ENCODE data around the gene MCRIP2.

MCRIP2 gene

GRCh38 chr16:633336-634050 lies 8.1 kb upstream of the MCRIP2 start:
- FAIRE-seq = no peak

DNA sequence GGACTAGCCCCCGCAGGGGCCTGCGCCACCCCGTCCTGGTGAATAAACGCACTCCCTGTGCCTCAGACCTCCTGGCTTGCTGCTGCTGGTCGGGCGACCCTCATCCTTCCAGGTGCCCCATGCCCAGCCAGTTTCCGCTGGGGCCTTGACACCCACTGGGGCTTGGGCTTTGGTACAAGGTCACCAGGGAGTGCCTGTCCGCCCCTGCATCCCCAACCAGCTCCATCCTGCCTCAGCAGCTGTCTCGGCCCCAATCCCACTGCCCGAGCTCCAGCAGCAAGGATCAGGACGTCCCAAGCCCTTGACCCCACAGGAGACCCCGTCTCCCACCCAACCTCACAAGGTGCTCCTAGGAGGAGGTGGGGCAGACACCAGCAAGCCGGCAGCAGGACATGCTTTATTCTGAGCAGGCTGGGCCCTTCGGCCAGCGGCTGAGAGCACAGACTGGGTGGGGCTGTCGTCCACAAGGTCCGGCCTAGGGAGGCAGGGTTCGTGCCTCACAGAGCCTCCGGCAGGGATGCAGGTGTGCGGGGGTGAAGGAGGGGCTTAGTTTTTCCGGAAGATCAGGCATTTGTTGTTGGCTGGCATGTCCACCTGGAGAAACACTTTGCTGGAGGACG lies 7.5 kb upstream of the MCRIP2 start:
- no peak for FAIRE-seq

- no peak for FAIRE-seq
Measured at GRCh38 chr16:634996-635395, 6.6 kb upstream of the MCRIP2 start.

DNA sequence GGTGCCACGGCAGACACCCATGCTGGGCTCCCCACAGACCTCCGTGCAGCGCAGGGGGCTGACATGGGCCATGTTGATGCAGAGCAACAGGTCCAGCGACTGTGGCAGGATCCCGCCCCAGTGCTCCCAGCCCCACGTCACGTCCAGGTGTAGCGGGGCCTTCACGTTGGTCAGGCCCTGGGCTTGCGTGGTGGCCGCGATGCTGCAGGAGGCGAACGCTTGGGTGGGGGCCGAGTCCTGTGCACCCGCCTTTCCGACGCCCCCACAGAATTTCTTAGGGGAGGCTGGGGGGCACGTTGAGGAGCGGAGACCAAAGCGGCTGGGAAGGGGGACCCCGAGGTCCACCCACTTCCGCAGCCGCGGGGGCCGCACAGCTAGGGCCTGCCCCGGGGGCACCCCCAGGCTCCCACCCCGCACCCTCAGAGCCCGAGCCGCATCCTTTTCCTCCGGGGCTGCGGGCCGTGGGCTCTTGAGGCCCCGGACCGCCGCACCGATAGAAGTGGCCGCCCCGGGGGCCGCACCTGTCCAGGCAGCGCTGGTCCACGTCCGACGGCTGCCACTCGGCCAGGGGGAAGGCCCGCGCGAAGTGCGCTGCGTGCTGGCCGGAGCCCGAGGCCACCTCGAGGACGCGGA lies 5.9 kb upstream of the MCRIP2 start:
- FAIRE-seq = no peak

DNA sequence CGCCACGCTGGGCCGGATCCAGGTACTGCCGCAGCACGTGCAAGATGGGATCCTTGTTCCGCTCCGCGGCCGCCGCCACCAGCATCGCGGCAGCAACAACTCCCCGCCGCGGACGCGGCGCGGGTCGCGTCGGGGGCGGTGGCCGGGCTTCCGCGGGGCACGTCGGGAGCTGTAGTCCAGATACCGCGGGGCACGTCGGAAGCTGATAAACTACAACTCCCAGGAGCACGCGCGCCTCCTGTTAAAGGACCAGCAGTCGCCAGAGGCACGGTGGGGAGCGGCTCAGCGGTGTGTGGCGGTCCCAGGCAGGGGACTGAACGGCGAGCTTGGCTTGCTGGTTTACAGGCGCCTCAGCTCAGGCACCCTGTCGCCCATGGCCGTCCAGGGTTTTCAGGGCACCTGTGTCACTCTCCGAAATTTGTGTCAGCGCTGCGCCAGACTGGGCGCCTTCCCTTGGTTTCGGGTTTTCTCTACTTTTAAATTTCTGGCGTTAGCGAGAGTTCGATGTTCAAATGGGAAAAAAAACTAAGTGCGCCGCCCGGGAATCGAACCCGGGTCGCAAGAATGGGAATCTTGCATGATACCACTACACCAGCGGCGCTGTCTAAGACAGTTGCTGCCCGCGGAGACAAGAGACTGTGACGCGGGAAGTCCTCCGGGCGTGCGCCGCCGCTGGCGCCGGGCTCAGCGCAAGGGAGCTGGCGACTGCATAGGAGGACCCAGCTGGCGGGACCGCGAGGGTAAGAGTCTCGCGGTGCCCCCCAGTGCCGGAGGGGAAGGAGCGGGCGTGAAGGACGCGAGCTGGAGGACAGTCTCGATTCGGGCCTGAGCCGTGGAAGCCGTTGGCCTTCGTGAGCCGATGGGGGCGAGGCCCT lies 5.2 kb upstream of the MCRIP2 start, which contains the start of gene METTL26:
Gene METTL26, minus strand, starts transcription at position 100 of the 875 bp plus-strand sequence. Its CDS starts 15 bp downstream, at position 85.
- no peak for FAIRE-seq

GRCh38 chr16:637081-638018 lies 4.3 kb upstream of the MCRIP2 start:
- FAIRE-seq = no peak

DNA sequence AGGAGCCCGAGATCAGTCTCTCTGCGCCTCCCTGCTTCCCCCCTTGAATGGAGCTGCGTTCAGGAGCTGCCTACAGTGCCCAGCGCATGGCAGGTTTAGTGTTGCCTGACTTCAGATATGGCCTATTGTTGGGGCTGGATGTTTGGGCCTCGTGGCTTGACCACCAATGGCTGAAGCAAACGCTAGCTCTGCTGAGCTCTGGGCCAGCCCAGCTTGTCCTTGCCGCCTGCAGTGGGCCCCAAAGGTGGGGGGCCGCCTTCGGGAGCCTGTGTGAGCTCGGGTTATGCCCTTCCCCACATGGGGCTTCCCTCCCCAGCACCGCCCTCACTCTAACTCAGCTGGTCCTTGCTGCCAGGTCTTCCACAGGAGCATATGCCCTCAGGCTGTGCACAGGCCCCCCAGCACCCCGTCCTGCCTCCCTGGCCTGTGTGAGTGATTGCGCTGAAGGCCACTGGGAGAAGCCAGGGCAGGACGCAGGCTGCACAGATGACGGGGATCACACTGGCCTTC lies 3.5 kb upstream of the MCRIP2 start:
- no peak for FAIRE-seq

DNA sequence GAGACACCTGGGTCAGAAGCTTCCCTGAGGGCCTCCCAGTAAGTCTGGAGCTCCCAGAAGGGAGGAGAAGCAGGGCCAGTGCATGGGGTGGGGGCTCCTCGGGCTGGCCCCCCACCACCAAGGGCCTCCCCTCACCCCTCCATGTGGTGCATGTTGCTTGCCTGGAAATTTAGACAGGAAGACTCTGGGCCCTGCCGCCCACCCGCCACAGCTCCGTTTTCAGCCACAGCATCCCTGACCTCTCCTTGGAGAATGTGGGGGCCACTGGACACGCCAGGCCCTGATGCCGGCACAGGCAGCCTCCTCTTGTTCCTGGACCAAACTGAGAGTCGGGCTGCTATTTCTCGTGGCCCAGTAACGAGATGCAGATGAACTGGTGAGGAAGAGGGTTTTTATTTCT lies 2.8 kb upstream of the MCRIP2 start:
- no peak for FAIRE-seq

GRCh38 chr16:640614-641013 lies 1.0 kb upstream of the MCRIP2 start:
- no peak for FAIRE-seq

- no peak for FAIRE-seq
Measured at GRCh38 chr16:642189-643049, 791 bp downstream of the MCRIP2 start.

DNA sequence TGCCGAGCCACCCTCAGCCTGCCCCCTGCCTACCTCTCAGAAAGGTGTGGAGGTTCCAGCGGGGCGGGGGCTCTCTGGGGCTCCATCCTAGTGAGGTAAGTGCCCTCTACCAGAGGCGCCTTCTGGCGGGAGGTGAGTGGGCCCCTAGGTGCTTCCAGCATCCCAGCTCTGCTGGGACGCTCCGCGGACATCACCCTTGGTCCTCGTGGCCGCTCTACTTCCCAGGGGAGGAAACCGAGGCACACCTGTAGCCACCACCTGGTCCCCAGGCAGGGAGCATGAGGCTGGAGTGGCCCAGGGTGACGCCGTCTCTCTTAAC lies 1.4 kb downstream of the MCRIP2 start:
- no peak for FAIRE-seq

DNA sequence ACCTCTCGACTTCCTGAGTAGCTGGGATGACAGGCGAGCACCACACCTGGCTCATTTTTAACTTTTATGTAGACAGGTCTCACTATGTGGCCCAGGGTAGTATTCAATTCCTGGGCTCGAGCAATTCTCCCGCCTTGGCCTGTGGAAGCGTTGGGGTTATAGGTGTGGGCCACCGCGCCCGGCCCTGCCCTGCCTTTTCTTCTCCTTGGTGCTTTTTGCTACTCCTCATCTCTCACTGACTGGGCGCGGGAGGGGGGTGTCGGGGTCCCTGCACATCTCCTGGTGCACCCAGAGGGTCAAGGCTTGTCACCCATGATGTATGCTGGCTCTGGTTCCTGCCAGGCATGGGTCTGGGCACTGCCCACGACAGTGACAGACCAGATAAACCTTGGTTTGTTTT lies 2.9 kb downstream of the MCRIP2 start:
- no peak for FAIRE-seq

DNA sequence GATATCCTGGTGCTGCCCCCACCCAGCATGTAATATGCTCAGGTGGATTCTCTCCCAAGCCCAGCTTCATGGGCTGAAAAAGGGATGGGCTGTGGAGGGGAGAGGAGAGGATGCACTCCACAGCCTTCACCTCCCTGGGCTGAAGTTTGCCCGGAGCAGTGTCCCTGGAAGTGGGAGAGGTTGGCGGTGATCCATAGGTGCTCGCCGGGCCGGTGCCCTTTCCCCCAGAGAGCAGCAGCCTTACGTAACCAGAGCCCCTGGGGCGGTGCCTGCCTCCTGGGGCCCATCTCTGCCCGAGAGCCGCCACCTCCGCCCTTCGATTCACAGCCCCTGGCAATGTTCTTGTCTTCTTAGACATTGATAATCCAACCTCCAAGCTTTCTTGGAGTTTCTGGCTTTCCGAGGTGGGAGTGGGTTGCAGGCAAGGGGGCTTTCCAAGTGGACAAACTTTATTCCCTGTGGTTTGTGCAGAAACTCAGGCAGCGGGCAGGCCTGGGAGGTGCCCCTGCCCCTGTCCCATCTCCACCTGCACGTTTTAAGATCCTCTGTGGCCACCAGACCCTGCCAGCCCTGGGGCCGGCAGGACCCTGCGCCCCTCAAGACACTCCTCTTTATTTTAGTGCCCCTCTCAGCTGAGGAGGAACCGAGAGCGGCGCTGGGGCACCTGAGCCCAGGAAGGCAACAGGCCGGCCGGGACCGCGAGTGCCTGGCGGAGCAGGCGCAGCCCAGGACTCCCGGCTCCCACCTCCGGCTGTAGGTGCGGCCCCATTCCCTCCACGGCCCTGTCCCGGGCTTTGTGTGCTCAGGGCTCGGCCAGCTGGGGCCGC lies 4.4 kb downstream of the MCRIP2 start:
- FAIRE-seq = no peak

- FAIRE-seq = no peak
Measured at GRCh38 chr16:646679-647172, 5.1 kb downstream of the MCRIP2 start.

- FAIRE-seq = no peak
Measured at GRCh38 chr16:647173-647902, 5.7 kb downstream of the MCRIP2 start.

DNA sequence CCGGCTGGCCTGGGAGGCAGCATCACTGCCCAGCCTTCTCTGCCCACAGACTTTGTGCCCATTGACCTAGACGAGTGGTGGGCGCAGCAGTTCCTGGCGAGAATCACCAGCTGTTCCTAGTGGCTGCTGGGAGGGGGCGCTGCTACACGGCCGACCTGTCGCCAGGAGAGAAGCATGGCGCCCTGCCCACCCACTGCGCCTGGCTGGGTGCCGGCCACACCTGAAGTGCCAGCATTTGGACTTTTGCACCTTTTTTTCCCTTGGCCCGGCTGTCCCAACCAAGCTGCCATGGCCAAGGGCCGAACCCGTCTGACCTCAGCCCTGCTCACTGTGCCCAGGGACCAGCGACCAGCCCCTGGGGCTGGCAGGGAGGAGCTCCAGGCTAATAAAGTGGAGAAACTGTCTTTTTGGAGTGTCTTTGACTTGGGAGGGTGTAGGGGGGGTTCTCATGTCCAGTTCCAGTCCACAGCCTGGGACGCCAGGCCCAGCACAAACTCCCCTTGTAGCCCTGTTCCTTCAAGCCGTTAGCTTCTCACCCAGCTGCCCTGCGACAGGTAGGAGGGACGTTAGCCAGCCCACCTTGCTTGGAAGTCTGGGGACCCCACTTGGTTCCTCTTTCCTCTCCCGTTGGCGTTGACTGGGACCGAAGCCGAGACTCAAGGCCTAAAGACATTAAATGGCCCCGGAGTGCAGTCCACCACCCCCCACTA lies 6.6 kb downstream of the MCRIP2 start:
- FAIRE-seq = no peak

DNA sequence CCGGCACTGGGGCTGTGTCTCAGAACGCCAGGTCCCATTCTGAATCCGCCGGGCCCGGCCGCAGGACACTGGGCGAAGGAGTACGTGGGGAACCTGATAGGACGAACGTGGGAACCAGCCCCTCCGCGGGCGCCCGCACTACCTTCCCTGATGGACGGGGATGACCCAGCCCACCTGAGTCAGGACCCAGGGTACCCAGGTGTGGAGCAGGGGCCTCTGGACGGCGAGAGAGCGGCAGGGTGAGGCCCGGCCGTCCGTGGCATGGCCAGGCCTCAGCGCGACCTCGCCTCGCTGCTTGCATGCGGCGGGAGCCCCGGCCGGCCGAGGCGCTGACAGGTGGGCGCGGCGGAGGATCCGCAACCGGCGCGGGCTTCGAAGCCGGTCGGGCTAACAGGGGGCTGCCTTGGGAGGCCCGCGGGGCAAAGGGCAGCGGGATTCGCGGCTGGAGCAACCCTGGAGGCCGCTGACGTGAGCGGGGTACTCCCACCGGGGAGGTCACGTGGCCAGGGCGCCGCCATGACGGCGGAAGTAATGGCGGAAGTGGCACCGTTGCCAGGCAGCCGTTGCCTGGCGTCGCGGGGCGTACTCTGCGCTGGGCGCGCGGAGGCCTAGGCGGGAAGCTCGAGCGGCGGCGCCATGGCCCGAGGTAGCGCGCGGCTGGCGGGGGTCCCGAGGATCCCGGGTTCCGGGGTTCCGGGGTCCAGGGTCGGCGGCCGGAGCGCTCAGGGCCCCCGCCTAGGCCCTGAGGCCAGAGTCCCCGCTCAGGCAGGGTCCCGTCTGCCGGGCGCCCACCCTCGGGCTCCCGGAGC lies 7.4 kb downstream of the MCRIP2 start, which contains the start of gene WDR90:
Gene WDR90, plus strand, starts transcription at position 585 of the 809 bp plus-strand sequence. Its CDS starts 52 bp downstream, at position 637.
- FAIRE-seq = no peak

All from A204.1 (cell line).